Cardiac muscle cell (in vitro differentiated cells and primary cell): Measurements from ENCODE around the gene CCR8. TPM values are rescaled to one million over a fixed set of nuclear protein-coding genes. Genes with fewer than 3 reads are reported as not detected.

Experiments used
- DNase-seq, 2 donors: peaks; one replicate each; pipeline versions ENCODE4 v3.0.0 to v3.0.0-alpha.2; 2010 to 2017; ENCODE audit warnings: low read depth in 1 of 2, low spot score in 1 of 2
- H3K27ac ChIP-seq: fragments of 200-600 bp; sonication (generic); 2 replicates; pipeline ENCODE4 v1.5.1; 2016
- H3K27me3 ChIP-seq: fragments of 200-600 bp; sonication (generic); 2 replicates; pipeline ENCODE4 v1.6.0; 2016; ENCODE audit warnings: control low read depth
- H3K36me3 ChIP-seq: fragments of 200-600 bp; sonication (generic); 2 replicates; pipeline ENCODE4 v1.5.1; 2016; ENCODE audit warnings: control low read depth
- H3K4me1 ChIP-seq: fragments of 200-600 bp; sonication (generic); 2 replicates; pipeline ENCODE4 v1.8.1; 2017; ENCODE audit warnings: low read depth, mild to moderate bottlenecking, mixed run types
- H3K4me3 ChIP-seq: fragments of 200-600 bp; sonication (generic); 2 replicates; pipeline ENCODE4 v1.5.1; 2016; ENCODE audit warnings: mild to moderate bottlenecking
- H3K9me3 ChIP-seq: fragments of 200-600 bp; sonication (generic); 2 replicates; pipeline ENCODE4 v1.5.1; 2017; ENCODE audit warnings: low read depth, mild to moderate bottlenecking, control low read depth
- polyA plus RNA-seq: library from polyadenylated mRNA; unstranded; fragments of >200 nt; fragmentation: Nextera tagmentation; extraction: Ambion mirVana; gene quantifications from 2 replicates; pipeline ENCODE4 v1.2.1, GENCODE V29; 2016
- total RNA-seq: library from RNA; depleted of rRNA; stranded (reverse); fragments of >200 nt; gene quantifications from 2 replicates; pipeline ENCODE4 v1.2.3, GENCODE V29; 2016
- TF ChIP-seq, protein P1 (sequence below): IDR thresholded peaks from 2 replicates; pipeline ENCODE4 v1.5.1; 2012; ENCODE audit warnings: low read depth, mild to moderate bottlenecking, low read length

Gene CCR8
- total and polyA plus RNA-seq, 2 experiments from 2014 or later: not detected

DNA sequence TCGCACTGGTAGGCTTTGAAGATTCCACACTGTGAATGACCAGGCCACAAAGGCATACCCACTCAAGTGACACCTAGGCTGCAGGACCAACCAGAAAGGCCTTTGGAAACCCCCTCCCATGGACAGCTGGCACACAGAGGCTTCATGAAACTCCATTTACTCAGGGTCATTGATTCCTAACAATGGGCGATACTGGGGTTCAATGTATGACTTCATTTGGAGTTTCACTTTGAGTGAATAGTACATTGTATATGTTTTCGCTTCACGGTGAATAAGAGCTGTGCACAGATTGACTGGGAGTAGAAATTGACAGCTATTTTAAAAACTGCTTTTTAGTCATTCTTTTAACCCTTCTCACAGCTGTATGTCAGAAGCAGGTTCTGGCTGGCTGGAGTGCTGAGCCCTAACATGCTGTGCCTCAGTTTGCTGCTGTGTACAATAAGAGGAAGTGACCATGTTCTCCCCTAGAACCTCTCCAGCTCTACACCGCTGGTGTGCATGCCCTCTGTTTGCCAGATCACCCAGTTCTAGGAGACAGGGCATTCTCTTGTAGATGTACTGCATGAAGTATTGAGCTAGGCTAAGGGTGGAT lies 34.2 kb upstream of the CCR8 start:
- Histone ChIP-seq H3K4me3 (no peak overlapping the region), H3K27ac (no peak overlapping the region), H3K36me3 (no peaks in the 10 kb centered on the region), H3K27me3 (no peaks in the 10 kb centered on the region), H3K4me1 (peaks cover 10% of the 10 kb centered on the region), H3K9me3 (no peaks in the 10 kb centered on the region)
- TF ChIP-seq, protein P1, sequence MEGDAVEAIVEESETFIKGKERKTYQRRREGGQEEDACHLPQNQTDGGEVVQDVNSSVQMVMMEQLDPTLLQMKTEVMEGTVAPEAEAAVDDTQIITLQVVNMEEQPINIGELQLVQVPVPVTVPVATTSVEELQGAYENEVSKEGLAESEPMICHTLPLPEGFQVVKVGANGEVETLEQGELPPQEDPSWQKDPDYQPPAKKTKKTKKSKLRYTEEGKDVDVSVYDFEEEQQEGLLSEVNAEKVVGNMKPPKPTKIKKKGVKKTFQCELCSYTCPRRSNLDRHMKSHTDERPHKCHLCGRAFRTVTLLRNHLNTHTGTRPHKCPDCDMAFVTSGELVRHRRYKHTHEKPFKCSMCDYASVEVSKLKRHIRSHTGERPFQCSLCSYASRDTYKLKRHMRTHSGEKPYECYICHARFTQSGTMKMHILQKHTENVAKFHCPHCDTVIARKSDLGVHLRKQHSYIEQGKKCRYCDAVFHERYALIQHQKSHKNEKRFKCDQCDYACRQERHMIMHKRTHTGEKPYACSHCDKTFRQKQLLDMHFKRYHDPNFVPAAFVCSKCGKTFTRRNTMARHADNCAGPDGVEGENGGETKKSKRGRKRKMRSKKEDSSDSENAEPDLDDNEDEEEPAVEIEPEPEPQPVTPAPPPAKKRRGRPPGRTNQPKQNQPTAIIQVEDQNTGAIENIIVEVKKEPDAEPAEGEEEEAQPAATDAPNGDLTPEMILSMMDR: no peak
- no peak for DNase-seq

DNA sequence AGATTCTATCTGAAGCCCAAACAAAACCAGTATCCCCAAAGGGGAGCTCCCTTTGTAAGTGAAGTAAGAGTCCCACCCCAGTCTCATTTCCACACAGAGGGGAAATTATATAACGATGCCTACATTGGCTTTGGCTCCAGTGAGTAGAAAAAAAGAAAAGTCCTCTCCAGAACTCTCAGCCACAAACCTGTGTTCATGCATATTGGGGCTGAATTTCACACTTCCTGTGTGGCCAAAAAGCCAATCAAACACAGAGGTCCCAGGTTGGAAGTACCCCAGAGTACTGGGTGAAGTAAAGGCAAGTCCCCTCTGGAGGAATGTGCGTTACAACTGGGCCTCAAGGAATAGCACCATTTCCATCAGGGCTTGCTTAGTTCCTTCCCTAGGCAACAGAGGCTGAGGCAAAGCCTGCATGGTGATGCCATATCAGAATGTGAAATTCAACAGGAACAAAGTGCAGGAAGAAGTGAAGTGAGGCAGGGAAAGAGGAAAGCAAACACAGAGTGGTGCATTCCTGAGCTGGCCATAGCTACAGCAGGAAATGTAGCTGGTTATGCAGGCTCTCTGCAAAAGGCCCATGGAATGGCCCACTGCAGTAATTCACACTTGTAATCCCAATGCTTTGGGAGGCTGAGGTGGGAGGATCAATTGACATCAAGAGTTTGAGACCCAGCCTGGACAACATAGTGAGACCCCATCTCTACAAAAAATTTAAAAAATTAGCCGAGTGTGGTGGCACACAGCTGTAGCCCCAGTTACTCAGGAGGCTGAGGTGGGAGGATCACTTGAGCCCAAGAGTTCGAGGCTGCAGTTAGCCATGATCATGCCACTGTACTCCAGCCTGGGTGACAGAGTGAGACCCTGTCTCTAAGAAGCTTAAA lies 33.1 kb upstream of the CCR8 start:
- Histone ChIP-seq H3K9me3 (no peaks in the 10 kb centered on the region), H3K36me3 (no peaks in the 10 kb centered on the region), H3K27ac (no peak overlapping the region), H3K27me3 (no peaks in the 10 kb centered on the region), H3K4me1 (peaks cover 10% of the 10 kb centered on the region), H3K4me3 (no peak overlapping the region)
- TF ChIP-seq, protein P1: no peak
- DNase-seq: no peak

DNA sequence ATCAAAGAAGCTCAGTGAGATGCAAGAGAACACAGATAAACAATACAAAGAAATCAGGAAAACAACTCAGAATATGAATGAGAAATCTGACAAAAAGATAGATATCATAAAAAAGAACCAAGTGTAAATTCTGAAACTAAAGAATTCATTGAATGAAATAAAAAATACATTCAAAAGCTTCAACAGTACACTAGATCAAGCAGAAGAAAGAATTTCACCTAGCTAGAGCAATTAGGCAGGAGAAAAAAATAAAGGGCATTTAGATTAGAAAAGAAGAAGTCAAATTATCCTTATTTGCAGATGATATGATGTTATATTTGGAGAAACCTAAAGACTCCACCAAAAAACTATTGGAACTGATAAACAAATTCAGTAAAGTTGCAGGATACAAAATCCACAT lies 30.2 kb upstream of the CCR8 start:
- H3K4me3 ChIP-seq: no peak overlapping the region
- no peaks in the 10 kb centered on the region for H3K27me3 ChIP-seq
- no peak overlapping the region for H3K27ac ChIP-seq
- DNase-seq: no peak
- TF ChIP-seq, protein P1: no peak
- H3K9me3 ChIP-seq: no peaks in the 10 kb centered on the region
- no peaks in the 10 kb centered on the region for H3K36me3 ChIP-seq
- H3K4me1 ChIP-seq: peaks cover 9% of the 10 kb centered on the region

DNA sequence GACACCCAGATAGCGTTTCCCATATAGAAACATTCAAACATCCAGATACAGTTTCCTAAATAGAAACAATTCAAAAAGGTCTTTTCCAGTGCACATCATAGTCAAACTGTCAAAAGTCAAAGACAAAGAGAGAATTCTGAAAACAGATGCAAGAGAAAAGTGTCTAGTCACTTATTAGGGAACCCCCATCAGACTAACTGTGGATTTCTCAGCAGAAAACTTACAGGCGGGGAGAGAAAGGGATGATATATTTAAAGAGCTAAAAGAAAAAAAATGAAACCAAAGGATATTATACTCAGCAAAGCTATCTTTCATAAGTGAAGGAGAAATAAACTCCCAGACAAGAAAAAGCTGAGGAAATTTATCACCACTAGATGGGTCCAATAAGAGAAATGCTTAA lies 27.3 kb upstream of the CCR8 start:
- Histone ChIP-seq H3K4me1 (no peaks in the 10 kb centered on the region), H3K4me3 (no peak overlapping the region), H3K27ac (no peak overlapping the region), H3K9me3 (no peaks in the 10 kb centered on the region), H3K27me3 (no peaks in the 10 kb centered on the region), H3K36me3 (no peaks in the 10 kb centered on the region)
- DNase-seq: no peak
- TF ChIP-seq, protein P1: no peak

DNA sequence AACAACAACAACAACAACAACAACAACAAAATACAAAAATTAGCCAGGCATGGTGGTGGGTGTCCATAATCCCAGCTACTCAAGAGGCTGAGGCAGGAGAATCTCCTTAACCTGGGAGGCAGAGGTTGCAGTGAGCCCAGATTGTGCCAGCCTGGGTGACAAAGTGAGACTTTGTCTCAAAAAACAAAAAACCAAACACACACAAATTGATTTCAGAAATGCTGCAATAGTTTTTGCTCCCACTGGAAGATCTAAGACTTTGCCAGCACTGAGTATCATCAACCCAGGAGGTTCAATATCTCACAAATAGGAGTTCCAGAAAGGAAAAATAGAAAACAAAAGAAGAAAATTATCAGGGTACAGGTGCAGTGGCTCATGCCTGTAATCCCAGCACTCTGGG lies 16.2 kb upstream of the CCR8 start:
- no peak overlapping the region for H3K4me3 ChIP-seq
- H3K36me3 ChIP-seq: no peaks in the 10 kb centered on the region
- H3K9me3 ChIP-seq: no peaks in the 10 kb centered on the region
- H3K27me3 ChIP-seq: no peaks in the 10 kb centered on the region
- no peak for DNase-seq
- TF ChIP-seq, protein P1: no peak
- no peaks in the 10 kb centered on the region for H3K4me1 ChIP-seq
- no peak overlapping the region for H3K27ac ChIP-seq
